Astrocyte of the spinal cord (primary cell): ENCODE results near the gene SSH2.

Experiments
- DNase-seq: peaks from one replicate; pipeline ENCODE4 v3.0.0; 2011; ENCODE audit warnings: low read depth, low spot score
- H3K4me3 ChIP-seq: 2 replicates; pipeline ENCODE4 v1.5.1; 2011; ENCODE audit warnings: low read depth, mild to moderate bottlenecking, low read length, moderate library complexity
- CTCF ChIP-seq: IDR thresholded peaks from 2 replicates; pipeline ENCODE4 v1.5.1; 2012; ENCODE audit warnings: low read depth, mild to moderate bottlenecking, low read length, inconsistent platforms
- in situ Hi-C: cut with HindIII; loops from 2 replicates; pipeline ENCODE4 v1.10.0; 2017; ENCODE audit warnings: low sequenced_read_pairs

Gene SSH2

GRCh38 chr17:29577385-29578211, 352.4 kb downstream of the SSH2 start:
- DNase-seq: no peak
- no peak overlapping the region for H3K4me3 ChIP-seq
- no peak for TF ChIP-seq CTCF
- in situ Hi-C loops: no loop called here

- no peak for TF ChIP-seq CTCF
- in situ Hi-C loops: no loop called here
- no peak for DNase-seq
- H3K4me3 ChIP-seq: no peak overlapping the region
These were observed 353.0 kb downstream of the SSH2 start for GRCh38 chr17:29577001-29577370.

- in situ Hi-C loops: no loop called here
- TF ChIP-seq CTCF: no peak
- DNase-seq: no peak
- no peak overlapping the region for H3K4me3 ChIP-seq
These were observed 353.6 kb downstream of the SSH2 start for GRCh38 chr17:29576214-29577000.
